ENCODE data around the gene STEAP4.
"Not testable (repeated sequence)": the region's sequence is repeated elsewhere in the genome, so short reads cannot be mapped to it uniquely, and the experiment has no call there.

The STEAP4 gene

GRCh38 chr7:88267421-88267820 is 39.3 kb downstream of the STEAP4 start:
- DNase-seq, result no peak

- DNase-seq, result not testable (repeated sequence)
Measured at GRCh38 chr7:88264987-88265386, 41.7 kb downstream of the STEAP4 start.

GRCh38 chr7:88262562-88262961 is 44.1 kb downstream of the STEAP4 start:
- DNase-seq, result no peak

- no peak for DNase-seq
Measured at GRCh38 chr7:88260719-88261118, 46.0 kb downstream of the STEAP4 start.

GRCh38 chr7:88259656-88260380 is 46.9 kb downstream of the STEAP4 start:
- no peak for DNase-seq

- DNase-seq, result not testable (repeated sequence)
Measured at GRCh38 chr7:88258296-88258695, 48.4 kb downstream of the STEAP4 start.

GRCh38 chr7:88256906-88257305 is 49.8 kb downstream of the STEAP4 start:
- no peak for DNase-seq

GRCh38 chr7:88254721-88255424 is 51.8 kb downstream of the STEAP4 start:
- DNase-seq, result no peak

- DNase-seq, result no peak
Measured at GRCh38 chr7:88253640-88254039, 53.1 kb downstream of the STEAP4 start.

GRCh38 chr7:88244258-88244657 is 62.4 kb downstream of the STEAP4 start:
- DNase-seq, result no peak

- peak; percentile 23 for DNase-seq
Measured at GRCh38 chr7:88243345-88243909, 63.3 kb downstream of the STEAP4 start.

- no peak for DNase-seq
Measured at GRCh38 chr7:88239852-88240251, 66.8 kb downstream of the STEAP4 start.

GRCh38 chr7:88233828-88234227 is 72.9 kb downstream of the STEAP4 start:
- no peak for DNase-seq

GRCh38 chr7:88230646-88231045 is 76.0 kb downstream of the STEAP4 start:
- no peak for DNase-seq

GRCh38 chr7:88229302-88229995 is 77.2 kb downstream of the STEAP4 start:
- DNase-seq, result no peak

- DNase-seq, result no peak
Measured at GRCh38 chr7:88226886-88227516, 79.7 kb downstream of the STEAP4 start.

GRCh38 chr7:88226201-88226600 is 80.5 kb downstream of the STEAP4 start:
- no peak for DNase-seq

- DNase-seq, result no peak
Measured at GRCh38 chr7:88224601-88225275, 82.0 kb downstream of the STEAP4 start.

GRCh38 chr7:88223265-88223664 is 83.4 kb downstream of the STEAP4 start:
- no peak for DNase-seq
